ENCODE measurements around the gene PLXNA4. TPM values are rescaled to one million over a fixed set of nuclear protein-coding genes. Genes with fewer than 3 reads are reported as not detected.

The PLXNA4 gene
- total RNA-seq, 4 donors from 2014 or later = 1.1 to 2.8 (median 1.4) TPM

- in situ Hi-C loops (cut with MboI; ENCODE audit: low pct_ligation_motif_present in 1 of 4, low pct_unique_long_range_greater_than_20kb in 1 of 4, low sequenced_read_pairs in 3 of 4) (no loop called here), intact Hi-C loops (cut with DNase I; ENCODE audit: low total_unique reads) (no loop called here)
- TF ChIP-seq POLR2AphosphoS5 (IDR thresholded peaks at IDR 0.05) (no peak), CTCF (IDR thresholded peaks at IDR 0.05) (no peak)
- no peaks in the 10 kb centered on the region for H3K36me3 ChIP-seq
- H3K4me3 ChIP-seq = no peak overlapping the region
- no peaks in the 10 kb centered on the region for H3K27me3 ChIP-seq
- no peaks in the 10 kb centered on the region for H3K9me3 ChIP-seq
- no peak for DNase-seq
- 88 to 89% methylated on average over 11 to 17 of the region's 17 CpGs for WGBS, 2 donors (ENCODE audit: low coverage in 1 of 2)
- no peak overlapping the region for H3K27ac ChIP-seq
- no peaks in the 10 kb centered on the region for H3K4me1 ChIP-seq
Measured at GRCh38 chr7:132527467-132528410, 48.5 kb downstream of the PLXNA4 start.

- no peak for DNase-seq
- TF ChIP-seq POLR2AphosphoS5 (IDR thresholded peaks at IDR 0.05) (no peak), POLR2A (IDR thresholded peaks at IDR 0.05) (no peak), CTCF (IDR thresholded peaks at IDR 0.05) (no peak), EP300 (IDR thresholded peaks at IDR 0.05; ENCODE audit: low read depth) (no peak)
- whole genome bisulfite sequencing, 2 donors (ENCODE audit: low coverage in 1 of 2) = 69 to 86% methylated on average over 6 to 7 of the region's 7 CpGs
- no peaks in the 10 kb centered on the region for H3K4me1 ChIP-seq
- no peaks in the 10 kb centered on the region for H3K36me3 ChIP-seq
- H3K27me3 ChIP-seq = no peaks in the 10 kb centered on the region
- intact Hi-C loops (cut with DNase I; ENCODE audit: low total_unique reads) = no loop called here
- no peak overlapping the region for H3K27ac ChIP-seq
- no peak overlapping the region for H3K4me3 ChIP-seq
- no peaks in the 10 kb centered on the region for H3K9me3 ChIP-seq
- in situ Hi-C loops (cut with MboI; ENCODE audit: low pct_ligation_motif_present in 1 of 4, low pct_unique_long_range_greater_than_20kb in 1 of 4, low sequenced_read_pairs in 3 of 4) = no loop called here
Measured at GRCh38 chr7:132526111-132526740, 50.0 kb downstream of the PLXNA4 start.

- WGBS, 2 donors (ENCODE audit: low coverage in 1 of 2) = 80 to 86% methylated on average over 1 to 5 of the region's 5 CpGs
Measured at GRCh38 chr7:132521423-132521822, 54.8 kb downstream of the PLXNA4 start.

More at GRCh38 chr7:132521423-132521822, 54.8 kb downstream of the PLXNA4 start:
- Histone ChIP-seq H3K9me3 (no peaks in the 10 kb centered on the region), H3K36me3 (no peaks in the 10 kb centered on the region), H3K4me1 (peaks cover 0 to 4% (median 0%) of the 10 kb centered on the region in 4 donors), H3K4me3 (no peak overlapping the region), H3K27ac (no peak overlapping the region), H3K27me3 (no peaks in the 10 kb centered on the region)
- intact Hi-C loops (cut with DNase I; ENCODE audit: low total_unique reads) = no loop called here
- TF ChIP-seq POLR2A (IDR thresholded peaks at IDR 0.05) (no peak), EP300 (IDR thresholded peaks at IDR 0.05; ENCODE audit: low read depth) (no peak), CTCF (IDR thresholded peaks at IDR 0.05) (no peak), POLR2AphosphoS5 (IDR thresholded peaks at IDR 0.05) (no peak)
- DNase-seq = no peak
- in situ Hi-C loops (cut with MboI; ENCODE audit: low pct_ligation_motif_present in 1 of 4, low pct_unique_long_range_greater_than_20kb in 1 of 4, low sequenced_read_pairs in 3 of 4) = no loop called here
